ENCODE data around the gene SCGN. TPM values are rescaled to one million over a fixed set of nuclear protein-coding genes. Genes with fewer than 3 reads are reported as not detected.
"Not testable (repeated sequence)": the region's sequence is repeated elsewhere in the genome, so short reads cannot be mapped to it uniquely, and the experiment has no call there.

Gene SCGN
- total RNA-seq, 1 experiment from 2014 or later, result not detected

GRCh38 chr6:25730907-25731306 is 78.9 kb downstream of the SCGN start:
- no peaks in the 10 kb centered on the region for H3K36me3 ChIP-seq
- no peak overlapping the region for H3K4me3 ChIP-seq
- no peak for DNase-seq
- H3K27me3 ChIP-seq, result no peaks in the 10 kb centered on the region
- H3K9me3 ChIP-seq, result no peaks in the 10 kb centered on the region

- Histone ChIP-seq H3K27me3 (no peaks in the 10 kb centered on the region), H3K9me3 (no peaks in the 10 kb centered on the region), H3K4me3 (no peak overlapping the region), H3K36me3 (no peaks in the 10 kb centered on the region)
- no peak for DNase-seq
These were observed 79.7 kb downstream of the SCGN start for GRCh38 chr6:25731721-25732120.

GRCh38 chr6:25732468-25733198 is 80.6 kb downstream of the SCGN start:
- Histone ChIP-seq H3K27me3 (no peaks in the 10 kb centered on the region), H3K36me3 (no peaks in the 10 kb centered on the region), H3K4me3 (no peak overlapping the region), H3K9me3 (no peaks in the 10 kb centered on the region)
- DNase-seq, result no peak

GRCh38 chr6:25735261-25735660 is 83.2 kb downstream of the SCGN start:
- H3K9me3 ChIP-seq, result no peaks in the 10 kb centered on the region
- DNase-seq, result no peak
- H3K27me3 ChIP-seq, result no peaks in the 10 kb centered on the region
- no peaks in the 10 kb centered on the region for H3K36me3 ChIP-seq
- no peak overlapping the region for H3K4me3 ChIP-seq

- no peaks in the 10 kb centered on the region for H3K36me3 ChIP-seq
- no peak for DNase-seq
- no peaks in the 10 kb centered on the region for H3K27me3 ChIP-seq
- H3K4me3 ChIP-seq, result no peak overlapping the region
- H3K9me3 ChIP-seq, result no peaks in the 10 kb centered on the region
These were observed 91.9 kb downstream of the SCGN start for GRCh38 chr6:25743868-25744267.

- Histone ChIP-seq H3K36me3 (no peaks in the 10 kb centered on the region), H3K4me3 (no peak overlapping the region), H3K9me3 (no peaks in the 10 kb centered on the region), H3K27me3 (no peaks in the 10 kb centered on the region)
- DNase-seq, result no peak
These were observed 93.8 kb downstream of the SCGN start for GRCh38 chr6:25745836-25746235.

- no peak for DNase-seq
- no peaks in the 10 kb centered on the region for H3K9me3 ChIP-seq
These were observed 95.0 kb downstream of the SCGN start for GRCh38 chr6:25746968-25747367.

GRCh38 chr6:25747477-25747876 is 95.5 kb downstream of the SCGN start:
- H3K36me3 ChIP-seq, result no peaks in the 10 kb centered on the region
- no peaks in the 10 kb centered on the region for H3K27me3 ChIP-seq
- H3K9me3 ChIP-seq, result no peaks in the 10 kb centered on the region
- no peak overlapping the region for H3K4me3 ChIP-seq
- no peak for DNase-seq

More at GRCh38 chr6:25746968-25747367, 95.0 kb downstream of the SCGN start:
- Histone ChIP-seq H3K4me3 (no peak overlapping the region), H3K36me3 (no peaks in the 10 kb centered on the region), H3K27me3 (no peaks in the 10 kb centered on the region)

GRCh38 chr6:25748049-25748448 is 96.0 kb downstream of the SCGN start:
- H3K36me3 ChIP-seq, result no peaks in the 10 kb centered on the region
- no peaks in the 10 kb centered on the region for H3K9me3 ChIP-seq
- no peak overlapping the region for H3K4me3 ChIP-seq
- DNase-seq, result no peak
- no peaks in the 10 kb centered on the region for H3K27me3 ChIP-seq

- not testable (repeated sequence) for H3K36me3 ChIP-seq, H3K4me3 ChIP-seq, DNase-seq, H3K9me3 ChIP-seq, H3K27me3 ChIP-seq
These were observed 96.8 kb downstream of the SCGN start for GRCh38 chr6:25748601-25749517.

GRCh38 chr6:25749837-25750236 is 97.8 kb downstream of the SCGN start:
- no peaks in the 10 kb centered on the region for H3K9me3 ChIP-seq
- no peaks in the 10 kb centered on the region for H3K36me3 ChIP-seq
- no peaks in the 10 kb centered on the region for H3K27me3 ChIP-seq
- no peak overlapping the region for H3K4me3 ChIP-seq
- no peak for DNase-seq

GRCh38 chr6:25750906-25751305 is 98.9 kb downstream of the SCGN start:
- Histone ChIP-seq H3K9me3 (no peaks in the 10 kb centered on the region), H3K36me3 (no peaks in the 10 kb centered on the region), H3K27me3 (no peaks in the 10 kb centered on the region), H3K4me3 (no peak overlapping the region)
- DNase-seq, result no peak

Other genes with a start within 250 kb of the SCGN start
- not detected in 2 replicates for gene SLC17A4, start 102.5 kb downstream of the SCGN start, total RNA-seq (2014; rRNA removed; shearing (Covaris generic); ENCODE audit: low replicate concordance)
- gene SLC17A1, start 179.8 kb downstream of the SCGN start, total RNA-seq (2014; rRNA removed; shearing (Covaris generic); ENCODE audit: low replicate concordance), result not detected in 2 replicates
- gene SLC17A3, start 222.0 kb downstream of the SCGN start, total RNA-seq (2014; rRNA removed; shearing (Covaris generic); ENCODE audit: low replicate concordance), result 0.86 TPM in 1 of 2 replicates, not detected in the other

Data from MG63 (cell line).